ENCODE results near the gene SLC22A3. TPM values are rescaled to one million over a fixed set of nuclear protein-coding genes. Genes with fewer than 3 reads are reported as not detected.

Gene SLC22A3
- total and polyA plus RNA-seq, 2 of the 4 experiments (the other 2 are of a cell fraction): not detected

DNA sequence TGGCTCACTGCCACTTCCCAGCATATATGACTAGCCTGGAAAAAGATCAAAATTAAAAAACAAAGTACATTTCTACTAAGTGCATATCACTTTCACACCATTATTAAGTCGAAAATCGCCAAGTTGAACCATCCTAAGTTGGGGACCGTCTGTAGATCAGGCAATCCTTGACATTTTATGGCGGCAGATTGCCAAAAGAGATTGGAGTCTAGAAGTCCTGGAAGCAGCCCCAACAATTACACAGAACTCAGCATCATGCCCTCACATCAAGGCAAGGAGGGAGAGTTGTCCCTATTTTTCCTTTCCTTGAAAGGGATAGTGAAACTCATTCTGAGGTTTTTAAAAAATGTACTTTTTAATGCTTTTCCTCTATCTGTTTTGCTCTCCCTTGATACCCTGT lies 30.7 kb downstream of the SLC22A3 start:
- Histone ChIP-seq H3K23ac (ENCODE audit: low read depth, low read length) (no peak overlapping the region), H2BK5ac (ENCODE audit: low read depth, low read length, poor library complexity, severe bottlenecking) (no peak overlapping the region), H3K9me3 (ENCODE audit: control insufficient read depth, insufficient read depth, low read length) (peaks cover 1% of the 10 kb centered on the region; the same call in 1 of the 2 replicates), H3K4me2 (ENCODE audit: low read depth, low read length) (no peak overlapping the region), H3K9me1 (ENCODE audit: insufficient read depth, low read length) (no peaks in the 10 kb centered on the region), H3K56ac (ENCODE audit: extremely low read depth, insufficient read depth, low read length) (no peak overlapping the region), H4K91ac (ENCODE audit: insufficient read depth, low read depth, low read length) (no peak overlapping the region), H2BK20ac (ENCODE audit: low read depth, low read length) (no peak overlapping the region), H4K20me1 (ENCODE audit: insufficient read depth, low read length) (no peaks in the 10 kb centered on the region), H3K27me3 (ENCODE audit: control insufficient read depth, insufficient read depth, low read length) (no peaks in the 10 kb centered on the region), H2BK15ac (ENCODE audit: low read depth, low read length) (no peak overlapping the region), H3K4me3 (ENCODE audit: insufficient read depth, low read depth, low read length) (no peak overlapping the region), H3K14ac (replicated peaks; ENCODE audit: low read depth, low read length) (no peak overlapping the region), H2BK120ac (ENCODE audit: low read depth, low read length) (no peak overlapping the region), H3K18ac (ENCODE audit: low read depth, low read length) (no peak overlapping the region), H2AK9ac (replicated peaks; ENCODE audit: low read depth, low read length, poor library complexity) (no peak overlapping the region), H3K9ac (ENCODE audit: low read depth, low read length) (no peak overlapping the region), H2AFZ (replicated peaks; ENCODE audit: low read length, poor library complexity) (no peak overlapping the region), H4K8ac (ENCODE audit: low read depth in 2 of 2, low read length in 2 of 2) (no peak overlapping the region), H3K79me1 (ENCODE audit: low read depth in 1 of 2, low read length in 2 of 2) (no peaks in the 10 kb centered on the region), H3K27ac (ENCODE audit: insufficient read depth, low read length) (no peak overlapping the region), H4K5ac (ENCODE audit: low read depth, low read length) (no peak overlapping the region), H3K4ac (ENCODE audit: low read depth, low read length) (no peak overlapping the region), H2AK5ac (ENCODE audit: low read depth, low read length) (no peak overlapping the region), H3K36me3 (ENCODE audit: control insufficient read depth, insufficient read depth, low read length) (no peaks in the 10 kb centered on the region), H3K4me1 (ENCODE audit: control insufficient read depth, insufficient read depth, low read length) (no peaks in the 10 kb centered on the region)
- ChIA-PET POLR2A (ENCODE audit: unreplicated experiment) (no interaction called here), CTCF (no interaction called here)
- in situ Hi-C loops (cut with MboI; ENCODE audit: low sequenced_read_pairs): no loop called here
- no CpG with 5 or more reads among the region's 4 CpGs for WGBS, 2 experiments (ENCODE audit: extremely low coverage in 2 of 2, insufficient read length in 1 of 2)
- DNase-seq (no peak), ATAC-seq (ENCODE audit: low read depth) (no peak)
- TF ChIP-seq, protein P1, sequence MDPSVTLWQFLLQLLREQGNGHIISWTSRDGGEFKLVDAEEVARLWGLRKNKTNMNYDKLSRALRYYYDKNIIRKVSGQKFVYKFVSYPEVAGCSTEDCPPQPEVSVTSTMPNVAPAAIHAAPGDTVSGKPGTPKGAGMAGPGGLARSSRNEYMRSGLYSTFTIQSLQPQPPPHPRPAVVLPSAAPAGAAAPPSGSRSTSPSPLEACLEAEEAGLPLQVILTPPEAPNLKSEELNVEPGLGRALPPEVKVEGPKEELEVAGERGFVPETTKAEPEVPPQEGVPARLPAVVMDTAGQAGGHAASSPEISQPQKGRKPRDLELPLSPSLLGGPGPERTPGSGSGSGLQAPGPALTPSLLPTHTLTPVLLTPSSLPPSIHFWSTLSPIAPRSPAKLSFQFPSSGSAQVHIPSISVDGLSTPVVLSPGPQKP (IDR thresholded peaks at IDR 0.05; ENCODE audit: borderline replicate concordance, low read depth, low read length): no peak
- TF ChIP-seq MAZ (IDR thresholded peaks at IDR 0.05; ENCODE audit: borderline replicate concordance, low read depth, low read length) (no peak), BHLHE40 (IDR thresholded peaks at IDR 0.05; ENCODE audit: low read depth, low read length) (no peak), CEBPB (IDR thresholded peaks at IDR 0.05; ENCODE audit: low read depth, low read length) (no peak), POLR2A (IDR thresholded peaks at IDR 0.05; ENCODE audit: low read depth, low read length) (no peak)
- dilution Hi-C loops (cut with HindIII; ENCODE audit: low sequenced_read_pairs, unreplicated experiment): no loop called here
- intact Hi-C loops (cut with micrococcal nuclease): no loop called here
- BruUV-seq (replicated peaks): no TSS peak
